Measurements from ENCODE around the gene EN1. TPM values are rescaled to one million over a fixed set of nuclear protein-coding genes. Genes with fewer than 3 reads are reported as not detected.

The EN1 gene
- total RNA-seq, 1 donor from 2014 or later = not detected

- Histone ChIP-seq H3K36me3 (no peaks in the 10 kb centered on the region), H3K27me3 (peaks cover 13% of the 10 kb centered on the region), H3K9me3 (no peaks in the 10 kb centered on the region), H3K27ac (no peak overlapping the region), H3K4me3 (peak overlapping the region; percentile 39 to 45), H3K4me1 (peaks cover 18% of the 10 kb centered on the region)
- intact Hi-C loops (cut with DNase I) = no loop called here
- no peak for TF ChIP-seq POLR2A (IDR thresholded peaks at IDR 0.05)
- TF ChIP-seq, protein P1, sequence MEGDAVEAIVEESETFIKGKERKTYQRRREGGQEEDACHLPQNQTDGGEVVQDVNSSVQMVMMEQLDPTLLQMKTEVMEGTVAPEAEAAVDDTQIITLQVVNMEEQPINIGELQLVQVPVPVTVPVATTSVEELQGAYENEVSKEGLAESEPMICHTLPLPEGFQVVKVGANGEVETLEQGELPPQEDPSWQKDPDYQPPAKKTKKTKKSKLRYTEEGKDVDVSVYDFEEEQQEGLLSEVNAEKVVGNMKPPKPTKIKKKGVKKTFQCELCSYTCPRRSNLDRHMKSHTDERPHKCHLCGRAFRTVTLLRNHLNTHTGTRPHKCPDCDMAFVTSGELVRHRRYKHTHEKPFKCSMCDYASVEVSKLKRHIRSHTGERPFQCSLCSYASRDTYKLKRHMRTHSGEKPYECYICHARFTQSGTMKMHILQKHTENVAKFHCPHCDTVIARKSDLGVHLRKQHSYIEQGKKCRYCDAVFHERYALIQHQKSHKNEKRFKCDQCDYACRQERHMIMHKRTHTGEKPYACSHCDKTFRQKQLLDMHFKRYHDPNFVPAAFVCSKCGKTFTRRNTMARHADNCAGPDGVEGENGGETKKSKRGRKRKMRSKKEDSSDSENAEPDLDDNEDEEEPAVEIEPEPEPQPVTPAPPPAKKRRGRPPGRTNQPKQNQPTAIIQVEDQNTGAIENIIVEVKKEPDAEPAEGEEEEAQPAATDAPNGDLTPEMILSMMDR (IDR thresholded peaks at IDR 0.05) = no peak
- TF ChIP-seq POLR2AphosphoS5 (IDR thresholded peaks at IDR 0.05; ENCODE audit: insufficient read depth in 1 of 2, low read depth in 1 of 2) = no peak
- DNase-seq (ENCODE audit: extremely low spot score in 2 of 2) = no peak
Observed at GRCh38 chr2:118835746-118836410, 11.6 kb downstream of the EN1 start.

DNA sequence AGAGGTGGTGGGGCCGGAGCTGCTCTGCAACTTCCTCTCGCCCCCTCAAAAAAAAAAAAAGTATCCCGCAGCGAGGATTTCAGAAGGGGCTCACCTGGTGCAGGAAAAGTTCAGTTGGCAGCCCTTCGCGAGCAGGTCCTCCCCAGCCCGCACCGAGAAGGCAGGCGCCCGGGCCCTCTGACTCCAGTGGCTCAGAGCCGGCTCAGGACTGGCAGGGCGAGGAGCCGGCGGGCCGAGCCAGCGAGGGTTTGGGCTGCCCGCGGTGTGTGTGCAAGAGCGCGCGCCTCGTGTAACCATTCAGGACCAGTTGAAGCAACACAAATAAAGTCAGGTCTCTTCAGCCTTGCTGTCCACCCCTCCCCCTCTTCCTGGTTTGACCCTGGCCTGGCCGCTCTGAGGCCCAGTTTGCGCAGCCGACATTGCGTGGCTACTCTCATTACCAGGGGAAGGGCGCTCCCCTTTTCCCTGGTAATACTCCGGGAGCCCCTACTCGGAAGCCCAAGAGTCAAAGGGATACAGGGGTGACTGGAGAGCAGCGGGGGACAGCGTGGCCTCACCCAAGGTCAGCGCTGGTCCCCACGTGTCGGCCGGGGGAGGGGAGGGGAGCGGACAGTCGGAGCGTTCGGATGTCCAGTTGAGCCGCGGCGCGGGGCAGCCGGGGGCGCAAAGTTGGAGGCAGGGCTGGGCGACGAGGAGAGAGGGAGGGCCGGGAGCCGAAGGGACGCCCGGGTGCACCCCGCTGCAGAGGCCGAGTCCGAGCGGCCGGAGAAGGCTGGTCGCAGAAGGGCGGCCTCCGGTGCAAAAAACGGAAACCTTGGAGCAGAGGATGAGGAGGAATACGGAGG is 12.3 kb downstream of the EN1 start:
- Histone ChIP-seq H3K4me3 (peak overlapping the region; percentile 39 to 45), H3K27ac (no peak overlapping the region), H3K36me3 (no peaks in the 10 kb centered on the region), H3K9me3 (no peaks in the 10 kb centered on the region), H3K27me3 (peaks cover 13% of the 10 kb centered on the region), H3K4me1 (peaks cover 18% of the 10 kb centered on the region)
- intact Hi-C loops (cut with DNase I) = no loop called here
- DNase-seq (ENCODE audit: extremely low spot score in 2 of 2) = no peak
- TF ChIP-seq POLR2A (IDR thresholded peaks at IDR 0.05) = no peak
- TF ChIP-seq POLR2AphosphoS5 (IDR thresholded peaks at IDR 0.05; ENCODE audit: insufficient read depth in 1 of 2, low read depth in 1 of 2) = no peak
- TF ChIP-seq, protein P1 (IDR thresholded peaks at IDR 0.05) = no peak

- intact Hi-C loops (cut with DNase I) = no loop called here
- no peak for DNase-seq (ENCODE audit: extremely low spot score in 2 of 2)
- no peak overlapping the region for H3K4me3 ChIP-seq
- H3K9me3 ChIP-seq = no peaks in the 10 kb centered on the region
- H3K36me3 ChIP-seq = no peaks in the 10 kb centered on the region
- TF ChIP-seq, protein P1 (IDR thresholded peaks at IDR 0.05) = no peak
- peaks cover 18% of the 10 kb centered on the region for H3K4me1 ChIP-seq
- H3K27ac ChIP-seq = no peak overlapping the region
- peaks cover 13% of the 10 kb centered on the region for H3K27me3 ChIP-seq
Observed at GRCh38 chr2:118834440-118834810, 13.0 kb downstream of the EN1 start.

- Histone ChIP-seq H3K4me1 (peaks cover 18% of the 10 kb centered on the region), H3K36me3 (no peaks in the 10 kb centered on the region), H3K27ac (no peak overlapping the region), H3K27me3 (peaks cover 13% of the 10 kb centered on the region), H3K4me3 (no peak overlapping the region), H3K9me3 (no peaks in the 10 kb centered on the region)
- intact Hi-C loops (cut with DNase I) = no loop called here
- TF ChIP-seq POLR2AphosphoS5 (IDR thresholded peaks at IDR 0.05; ENCODE audit: insufficient read depth in 1 of 2, low read depth in 1 of 2) = no peak
- TF ChIP-seq, protein P1 (IDR thresholded peaks at IDR 0.05) = no peak
- TF ChIP-seq POLR2A (IDR thresholded peaks at IDR 0.05) = no peak
- no peak for DNase-seq (ENCODE audit: extremely low spot score in 2 of 2)
Observed at GRCh38 chr2:118833716-118834439, 13.6 kb downstream of the EN1 start.

All from vagina (tissue), 2 donors.